SK-N-SH treated with all-trans-retinoic acid at 6 μM for 48 hours (cell line): ENCODE results near the gene SNRPD3.
A peak's percentile ranks its signal among the peaks of the same experiment; 100 is the strongest.

Experiments
- ATAC-seq: fragments of 200-7000 bp; cut with Tn5 transposase; 3 replicates; pipeline ENCODE4 v1.9.1; 2020; ENCODE audit warnings: mild to moderate bottlenecking, moderate library complexity
- ARNTL ChIP-seq: fragments of 450-650 bp; formaldehyde crosslinking; IDR thresholded peaks from 2 replicates; pipeline ENCODE4 v1.5.0; 2020; ENCODE audit warnings: low read depth, mild to moderate bottlenecking, moderate library complexity, borderline replicate concordance
- BACH2 ChIP-seq: fragments of 250-450 bp; sonication (Bioruptor Pico); IDR thresholded peaks from 2 replicates; pipeline ENCODE4 v1.9.0; 2021; ENCODE audit warnings: mild to moderate bottlenecking, borderline replicate concordance
- CREB5 ChIP-seq: fragments of 250-450 bp; sonication (Bioruptor Pico); IDR thresholded peaks from 2 replicates; pipeline ENCODE4 v1.5.1; 2020; ENCODE audit warnings: low read depth, mild to moderate bottlenecking, moderate library complexity
- ESRRG ChIP-seq: fragments of 250-450 bp; sonication (Bioruptor Pico); IDR thresholded peaks from 2 replicates; pipeline ENCODE4 v1.6.1; 2021; ENCODE audit warnings: mild to moderate bottlenecking
- GLIS3 ChIP-seq: fragments of 250-450 bp; sonication (Bioruptor Pico); IDR thresholded peaks from 2 replicates; pipeline ENCODE4 v1.5.0; 2020; ENCODE audit warnings: mild to moderate bottlenecking, moderate library complexity
- ISL1 ChIP-seq: fragments of 250-450 bp; sonication (Bioruptor Pico); IDR thresholded peaks from 2 replicates; pipeline ENCODE4 v2.1.2; 2022; ENCODE audit warnings: mild to moderate bottlenecking, moderate library complexity
- OSR1 ChIP-seq: fragments of 250-450 bp; sonication (Bioruptor Pico); IDR thresholded peaks from 2 replicates; pipeline ENCODE4 v1.8.0; 2022; ENCODE audit warnings: moderate library complexity, mild to moderate bottlenecking, inconsistent platforms
- PPARA ChIP-seq: fragments of 250-450 bp; sonication (Bioruptor Pico); IDR thresholded peaks from 2 replicates; pipeline ENCODE4 v1.5.0; 2020; ENCODE audit warnings: mild to moderate bottlenecking, borderline replicate concordance
- RARB ChIP-seq: fragments of 250-450 bp; sonication (Bioruptor Pico); IDR thresholded peaks from 2 replicates; pipeline ENCODE4 v1.8.0; 2021; ENCODE audit warnings: mild to moderate bottlenecking, moderate library complexity
- SNAI2 ChIP-seq: fragments of 250-450 bp; sonication (Bioruptor Pico); IDR thresholded peaks from 2 replicates; pipeline ENCODE4 v1.5.0; 2020; ENCODE audit warnings: mild to moderate bottlenecking, moderate library complexity
- TCF4 ChIP-seq: fragments of 250-450 bp; sonication (Bioruptor Pico); IDR thresholded peaks from 2 replicates; pipeline ENCODE4 v1.8.0; 2021; ENCODE audit warnings: mild to moderate bottlenecking, moderate library complexity, borderline replicate concordance
- TOX ChIP-seq: fragments of 250-450 bp; sonication (Bioruptor Pico); IDR thresholded peaks from 2 replicates; pipeline ENCODE4 v1.8.0; 2021; ENCODE audit warnings: mild to moderate bottlenecking, moderate library complexity, borderline replicate concordance
- ZFP3 ChIP-seq: fragments of 250-450 bp; sonication (Bioruptor Pico); IDR thresholded peaks from 2 replicates; pipeline ENCODE4 v1.5.0; 2020; ENCODE audit warnings: mild to moderate bottlenecking, moderate library complexity
- ZFP30 ChIP-seq: fragments of 450-650 bp; formaldehyde crosslinking; IDR thresholded peaks from 2 replicates; pipeline ENCODE4 v1.5.0; 2022; ENCODE audit warnings: mild to moderate bottlenecking, moderate library complexity
- ZNF565 ChIP-seq: fragments of 450-650 bp; formaldehyde crosslinking; conservative IDR thresholded peaks from 2 replicates; pipeline ENCODE4 v1.5.0; 2020; ENCODE audit warnings: low read depth, mild to moderate bottlenecking, moderate library complexity
- ZNF70 ChIP-seq: fragments of 450-650 bp; formaldehyde crosslinking; IDR thresholded peaks from 2 replicates; pipeline ENCODE4 v1.5.0; 2020; ENCODE audit warnings: mild to moderate bottlenecking, moderate library complexity
- TF ChIP-seq, protein P1 (sequence below): fragments of 250-450 bp; sonication (Bioruptor Pico); IDR thresholded peaks from 2 replicates; pipeline ENCODE4 v1.8.0; 2021; ENCODE audit warnings: low read depth, mild to moderate bottlenecking, moderate library complexity, borderline replicate concordance
- TF ChIP-seq, protein P2 (sequence below): fragments of 250-450 bp; sonication (Bioruptor Pico); IDR thresholded peaks from 2 replicates; pipeline ENCODE4 v1.5.0; 2020; ENCODE audit warnings: mild to moderate bottlenecking, moderate library complexity
- TF ChIP-seq, protein P3 (sequence below): fragments of 250-450 bp; sonication (Bioruptor Pico); IDR thresholded peaks from 2 replicates; pipeline ENCODE4 v1.5.1; 2021; ENCODE audit warnings: mild to moderate bottlenecking, moderate library complexity
- TF ChIP-seq, protein P4 (sequence below): fragments of 250-450 bp; sonication (Bioruptor Pico); IDR thresholded peaks from 2 replicates; pipeline ENCODE4 v1.8.0; 2020; ENCODE audit warnings: mild to moderate bottlenecking, moderate library complexity, borderline replicate concordance

The SNRPD3 gene

GRCh38 chr22:24516301-24516737 lies 39.5 kb upstream of the SNRPD3 start:
- ATAC-seq, result peak; percentile 95

GRCh38 chr22:24517446-24517845 lies 38.4 kb upstream of the SNRPD3 start:
- ATAC-seq, result no peak
- no peak for TF ChIP-seq ESRRG (CRISPR knock-in tag)
- no peak for TF ChIP-seq OSR1
- no peak for TF ChIP-seq ZFP3
- TF ChIP-seq, protein P1, sequence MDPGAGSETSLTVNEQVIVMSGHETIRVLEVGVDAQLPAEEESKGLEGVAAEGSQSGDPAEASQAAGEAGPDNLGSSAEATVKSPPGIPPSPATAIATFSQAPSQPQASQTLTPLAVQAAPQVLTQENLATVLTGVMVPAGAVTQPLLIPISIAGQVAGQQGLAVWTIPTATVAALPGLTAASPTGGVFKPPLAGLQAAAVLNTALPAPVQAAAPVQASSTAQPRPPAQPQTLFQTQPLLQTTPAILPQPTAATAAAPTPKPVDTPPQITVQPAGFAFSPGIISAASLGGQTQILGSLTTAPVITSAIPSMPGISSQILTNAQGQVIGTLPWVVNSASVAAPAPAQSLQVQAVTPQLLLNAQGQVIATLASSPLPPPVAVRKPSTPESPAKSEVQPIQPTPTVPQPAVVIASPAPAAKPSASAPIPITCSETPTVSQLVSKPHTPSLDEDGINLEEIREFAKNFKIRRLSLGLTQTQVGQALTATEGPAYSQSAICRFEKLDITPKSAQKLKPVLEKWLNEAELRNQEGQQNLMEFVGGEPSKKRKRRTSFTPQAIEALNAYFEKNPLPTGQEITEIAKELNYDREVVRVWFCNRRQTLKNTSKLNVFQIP (CRISPR knock-in tag), result no peak
- no peak for TF ChIP-seq ARNTL (CRISPR knock-in tag)
- no peak for TF ChIP-seq ZNF70
- no peak for TF ChIP-seq RARB (CRISPR knock-in tag)
- TF ChIP-seq ZNF565 (CRISPR knock-in tag), result no peak
- TF ChIP-seq ISL1 (CRISPR knock-in tag), result no peak
- no peak for TF ChIP-seq ZFP30

More at GRCh38 chr22:24516301-24516737, 39.5 kb upstream of the SNRPD3 start:
- TF ChIP-seq, protein P2, sequence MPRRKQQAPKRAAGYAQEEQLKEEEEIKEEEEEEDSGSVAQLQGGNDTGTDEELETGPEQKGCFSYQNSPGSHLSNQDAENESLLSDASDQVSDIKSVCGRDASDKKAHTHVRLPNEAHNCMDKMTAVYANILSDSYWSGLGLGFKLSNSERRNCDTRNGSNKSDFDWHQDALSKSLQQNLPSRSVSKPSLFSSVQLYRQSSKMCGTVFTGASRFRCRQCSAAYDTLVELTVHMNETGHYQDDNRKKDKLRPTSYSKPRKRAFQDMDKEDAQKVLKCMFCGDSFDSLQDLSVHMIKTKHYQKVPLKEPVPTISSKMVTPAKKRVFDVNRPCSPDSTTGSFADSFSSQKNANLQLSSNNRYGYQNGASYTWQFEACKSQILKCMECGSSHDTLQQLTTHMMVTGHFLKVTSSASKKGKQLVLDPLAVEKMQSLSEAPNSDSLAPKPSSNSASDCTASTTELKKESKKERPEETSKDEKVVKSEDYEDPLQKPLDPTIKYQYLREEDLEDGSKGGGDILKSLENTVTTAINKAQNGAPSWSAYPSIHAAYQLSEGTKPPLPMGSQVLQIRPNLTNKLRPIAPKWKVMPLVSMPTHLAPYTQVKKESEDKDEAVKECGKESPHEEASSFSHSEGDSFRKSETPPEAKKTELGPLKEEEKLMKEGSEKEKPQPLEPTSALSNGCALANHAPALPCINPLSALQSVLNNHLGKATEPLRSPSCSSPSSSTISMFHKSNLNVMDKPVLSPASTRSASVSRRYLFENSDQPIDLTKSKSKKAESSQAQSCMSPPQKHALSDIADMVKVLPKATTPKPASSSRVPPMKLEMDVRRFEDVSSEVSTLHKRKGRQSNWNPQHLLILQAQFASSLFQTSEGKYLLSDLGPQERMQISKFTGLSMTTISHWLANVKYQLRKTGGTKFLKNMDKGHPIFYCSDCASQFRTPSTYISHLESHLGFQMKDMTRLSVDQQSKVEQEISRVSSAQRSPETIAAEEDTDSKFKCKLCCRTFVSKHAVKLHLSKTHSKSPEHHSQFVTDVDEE, result no peak
- no peak for TF ChIP-seq CREB5 (CRISPR knock-in tag)

DNA sequence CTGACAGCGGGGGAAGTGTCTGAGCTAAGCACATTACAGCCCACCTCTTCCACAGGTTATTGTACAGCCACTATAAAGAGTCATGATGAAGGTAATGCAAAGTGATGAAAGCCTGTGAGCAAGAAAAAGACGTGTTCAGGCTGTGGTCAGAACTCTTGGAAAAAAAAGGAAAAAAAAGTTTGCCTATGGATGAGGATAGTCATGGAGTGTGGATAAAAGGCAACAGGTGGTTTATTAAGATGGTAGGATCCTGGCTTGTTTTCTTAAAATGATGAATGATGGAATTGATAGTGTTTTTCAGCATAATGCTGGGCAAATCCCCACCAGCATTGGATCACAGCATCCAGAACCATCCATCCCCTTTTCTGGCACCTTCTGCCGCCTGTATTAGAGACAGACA lies 37.6 kb upstream of the SNRPD3 start:
- no peak for ATAC-seq
- TF ChIP-seq ZFP30 (no peak), BACH2 (CRISPR knock-in tag) (no peak), PPARA (CRISPR knock-in tag) (no peak), SNAI2 (CRISPR knock-in tag) (no peak), ZFP3 (no peak), ESRRG (CRISPR knock-in tag) (no peak), ZNF565 (CRISPR knock-in tag) (no peak), GLIS3 (no peak), CREB5 (CRISPR knock-in tag) (no peak), TOX (no peak), ARNTL (CRISPR knock-in tag) (no peak), RARB (CRISPR knock-in tag) (no peak), ZNF70 (no peak), TCF4 (CRISPR knock-in tag) (no peak), OSR1 (no peak)
- TF ChIP-seq, protein P2, result no peak
- TF ChIP-seq, protein P3, sequence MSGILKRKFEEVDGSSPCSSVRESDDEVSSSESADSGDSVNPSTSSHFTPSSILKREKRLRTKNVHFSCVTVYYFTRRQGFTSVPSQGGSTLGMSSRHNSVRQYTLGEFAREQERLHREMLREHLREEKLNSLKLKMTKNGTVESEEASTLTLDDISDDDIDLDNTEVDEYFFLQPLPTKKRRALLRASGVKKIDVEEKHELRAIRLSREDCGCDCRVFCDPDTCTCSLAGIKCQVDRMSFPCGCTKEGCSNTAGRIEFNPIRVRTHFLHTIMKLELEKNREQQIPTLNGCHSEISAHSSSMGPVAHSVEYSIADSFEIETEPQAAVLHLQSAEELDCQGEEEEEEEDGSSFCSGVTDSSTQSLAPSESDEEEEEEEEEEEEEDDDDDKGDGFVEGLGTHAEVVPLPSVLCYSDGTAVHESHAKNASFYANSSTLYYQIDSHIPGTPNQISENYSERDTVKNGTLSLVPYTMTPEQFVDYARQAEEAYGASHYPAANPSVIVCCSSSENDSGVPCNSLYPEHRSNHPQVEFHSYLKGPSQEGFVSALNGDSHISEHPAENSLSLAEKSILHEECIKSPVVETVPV, result no peak
- TF ChIP-seq, protein P4, sequence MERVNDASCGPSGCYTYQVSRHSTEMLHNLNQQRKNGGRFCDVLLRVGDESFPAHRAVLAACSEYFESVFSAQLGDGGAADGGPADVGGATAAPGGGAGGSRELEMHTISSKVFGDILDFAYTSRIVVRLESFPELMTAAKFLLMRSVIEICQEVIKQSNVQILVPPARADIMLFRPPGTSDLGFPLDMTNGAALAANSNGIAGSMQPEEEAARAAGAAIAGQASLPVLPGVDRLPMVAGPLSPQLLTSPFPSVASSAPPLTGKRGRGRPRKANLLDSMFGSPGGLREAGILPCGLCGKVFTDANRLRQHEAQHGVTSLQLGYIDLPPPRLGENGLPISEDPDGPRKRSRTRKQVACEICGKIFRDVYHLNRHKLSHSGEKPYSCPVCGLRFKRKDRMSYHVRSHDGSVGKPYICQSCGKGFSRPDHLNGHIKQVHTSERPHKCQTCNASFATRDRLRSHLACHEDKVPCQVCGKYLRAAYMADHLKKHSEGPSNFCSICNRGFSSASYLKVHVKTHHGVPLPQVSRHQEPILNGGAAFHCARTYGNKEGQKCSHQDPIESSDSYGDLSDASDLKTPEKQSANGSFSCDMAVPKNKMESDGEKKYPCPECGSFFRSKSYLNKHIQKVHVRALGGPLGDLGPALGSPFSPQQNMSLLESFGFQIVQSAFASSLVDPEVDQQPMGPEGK (CRISPR knock-in tag), result no peak
- TF ChIP-seq, protein P1 (CRISPR knock-in tag), result no peak
